Sigmoid colon (tissue), 7 donors: Measurements from ENCODE around the gene FAM120B. TPM values are rescaled to one million over a fixed set of nuclear protein-coding genes. Genes with fewer than 3 reads are reported as not detected.

ENCODE experiments used
- DNase-seq: peaks from one replicate; pipeline ENCODE4 v3.0.0-alpha.2; 2019
- H3K27ac ChIP-seq, 4 donors: fragments of 200-600 bp; sonication (generic); one replicate each; pipeline ENCODE4 v1.5.1; 2016 to 2019; ENCODE audit warnings: mild to moderate bottlenecking in 1 of 4
- H3K27me3 ChIP-seq, 3 donors: fragments of 200-600 bp; sonication (generic); one replicate each; pipeline ENCODE4 v1.5.1; 2019; ENCODE audit warnings: mild to moderate bottlenecking in 1 of 3
- H3K36me3 ChIP-seq, 4 donors: fragments of 200-600 bp; sonication (generic); one replicate each; pipeline ENCODE4 v1.5.1; 2016 to 2019
- H3K4me1 ChIP-seq, 4 donors: fragments of 200-600 bp; sonication (generic); one replicate each; pipeline ENCODE4 v1.5.1; 2017 to 2019
- H3K4me3 ChIP-seq, 4 donors: fragments of 200-600 bp; sonication (generic); one replicate each; pipeline ENCODE4 v1.5.1; 2017 to 2019; ENCODE audit warnings: mild to moderate bottlenecking in 2 of 4, moderate library complexity in 1 of 4
- H3K9me3 ChIP-seq, 4 donors: fragments of 200-600 bp in 3 of 4; sonication (generic) in 3 of 4; one replicate each; pipeline versions ENCODE4 v1.5.1 to v1.6.1; 2013 to 2019
- EP300 ChIP-seq, 4 donors: sonication (generic); formaldehyde crosslinking; IDR thresholded peaks; one replicate each; pipeline ENCODE4 v1.6.1; 2017; ENCODE audit warnings: antibody characterized with exemption in 4 of 4
- POLR2A ChIP-seq, 2 donors: fragments of 450-650 bp; IDR thresholded peaks; one replicate each; pipeline ENCODE4 v1.6.1; 2016; ENCODE audit warnings: antibody characterized with exemption in 2 of 2, mild to moderate bottlenecking in 2 of 2, moderate library complexity in 2 of 2
- POLR2AphosphoS5 ChIP-seq, 4 donors: sonication (generic); formaldehyde crosslinking; IDR thresholded peaks; one replicate each; pipeline ENCODE4 v1.6.1; 2017; ENCODE audit warnings: antibody characterized with exemption in 4 of 4
- WGBS, 2 donors: extraction: QIAGEN DNeasy Blood & Tissue Kit; methylation state at CpG; one replicate each; pipeline ENCODE4 v1.1.7; 2013; 5-methylcytosine and 5-hydroxymethylcytosine counted together
- intact Hi-C: fragments of 100-400 bp; cut with DNase I; formaldehyde crosslinking; loops from one replicate; pipeline ENCODE4 v1.15.1; 2023
- polyA plus RNA-seq, 3 donors: library from polyadenylated mRNA; stranded (reverse); fragments of 200-250 nt; gene quantifications; one replicate each; pipeline ENCODE4 v1.2.3, GENCODE V29; 2013
- total RNA-seq, 4 donors: library from RNA; depleted of rRNA; stranded (reverse); fragments of >200 nt; gene quantifications; one replicate each; pipeline ENCODE4 v1.1.0, GENCODE V29; 2016
- TF ChIP-seq, protein P1 (sequence below), 4 experiments: fragments of 450-650 bp in 3 of 4; fragments of 200-600 bp in 1 of 4; IDR thresholded peaks; one replicate each; pipeline ENCODE4 v1.5.1; 2016 to 2019; ENCODE audit warnings: antibody characterized with exemption in 4 of 4, mild to moderate bottlenecking in 3 of 4, moderate library complexity in 2 of 4
- donor health status: healthy with polysubstance abuse.
- donor health status: Bipolar disorder and iron deficiency.
- donor health status: healthy.

The FAM120B gene
- total and polyA plus RNA-seq, 7 donors = 5.5 to 55.0 (median 29.6) TPM

DNA sequence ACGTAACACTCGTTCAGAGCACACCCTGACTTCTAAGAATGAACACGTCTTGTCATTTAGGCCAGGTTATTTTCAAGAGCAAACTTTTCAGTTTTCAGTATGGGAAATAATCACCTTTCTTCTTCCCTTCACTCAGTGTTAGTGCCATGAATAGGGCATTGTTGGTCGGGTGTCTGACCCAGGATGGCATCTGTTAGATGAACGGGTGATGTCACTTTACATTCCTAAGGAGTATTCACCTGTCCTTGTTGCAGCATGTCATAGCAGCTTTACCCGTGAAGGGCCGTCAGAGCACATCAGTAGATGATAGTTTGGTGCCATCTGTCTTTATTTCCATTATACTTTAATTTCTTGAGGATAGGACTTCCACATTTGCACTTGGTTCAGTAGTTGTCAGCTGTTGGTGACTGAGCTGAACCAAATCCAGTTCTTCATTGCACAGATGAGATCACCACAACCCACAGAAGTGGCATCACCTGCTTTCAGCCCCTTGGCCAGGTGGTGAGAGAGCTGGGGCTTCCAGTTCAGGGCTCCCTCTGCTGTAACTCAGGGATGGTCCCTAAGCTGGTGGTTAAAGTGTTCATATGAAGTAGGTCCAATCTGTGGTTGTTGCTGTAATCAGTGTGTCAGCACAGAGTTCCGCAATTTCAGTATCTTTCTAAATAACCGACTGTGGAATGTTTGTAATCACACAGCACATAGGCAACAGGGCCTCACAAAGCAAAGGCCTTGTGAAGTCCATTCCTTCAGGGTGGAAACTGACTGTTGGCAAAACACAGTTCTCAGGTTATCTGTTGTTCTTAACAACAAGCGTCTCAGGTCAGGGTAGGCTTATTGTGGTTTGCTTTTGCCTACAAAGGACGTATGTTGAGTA is 68.2 kb downstream of the FAM120B start:
- intact Hi-C loops = no loop called here
- DNase-seq = no peak
- Histone ChIP-seq H3K9me3 (no peaks in the 10 kb centered on the region), H3K27me3 (no peaks in the 10 kb centered on the region), H3K27ac (no peak overlapping the region), H3K4me1 (no peaks in the 10 kb centered on the region), H3K4me3 (no peak overlapping the region), H3K36me3 (peaks cover 0 to 40% (median 2%) of the 10 kb centered on the region in 4 donors)
- TF ChIP-seq EP300 (IDR thresholded peaks at IDR 0.05) (no peak), POLR2A (IDR thresholded peaks at IDR 0.05) (no peak), POLR2AphosphoS5 (IDR thresholded peaks at IDR 0.05) (no peak)
- TF ChIP-seq, protein P1, sequence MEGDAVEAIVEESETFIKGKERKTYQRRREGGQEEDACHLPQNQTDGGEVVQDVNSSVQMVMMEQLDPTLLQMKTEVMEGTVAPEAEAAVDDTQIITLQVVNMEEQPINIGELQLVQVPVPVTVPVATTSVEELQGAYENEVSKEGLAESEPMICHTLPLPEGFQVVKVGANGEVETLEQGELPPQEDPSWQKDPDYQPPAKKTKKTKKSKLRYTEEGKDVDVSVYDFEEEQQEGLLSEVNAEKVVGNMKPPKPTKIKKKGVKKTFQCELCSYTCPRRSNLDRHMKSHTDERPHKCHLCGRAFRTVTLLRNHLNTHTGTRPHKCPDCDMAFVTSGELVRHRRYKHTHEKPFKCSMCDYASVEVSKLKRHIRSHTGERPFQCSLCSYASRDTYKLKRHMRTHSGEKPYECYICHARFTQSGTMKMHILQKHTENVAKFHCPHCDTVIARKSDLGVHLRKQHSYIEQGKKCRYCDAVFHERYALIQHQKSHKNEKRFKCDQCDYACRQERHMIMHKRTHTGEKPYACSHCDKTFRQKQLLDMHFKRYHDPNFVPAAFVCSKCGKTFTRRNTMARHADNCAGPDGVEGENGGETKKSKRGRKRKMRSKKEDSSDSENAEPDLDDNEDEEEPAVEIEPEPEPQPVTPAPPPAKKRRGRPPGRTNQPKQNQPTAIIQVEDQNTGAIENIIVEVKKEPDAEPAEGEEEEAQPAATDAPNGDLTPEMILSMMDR (IDR thresholded peaks at IDR 0.05) = no peak
- 91 to 95% methylated on average over 11 of the region's 11 CpGs for WGBS, 2 donors

DNA sequence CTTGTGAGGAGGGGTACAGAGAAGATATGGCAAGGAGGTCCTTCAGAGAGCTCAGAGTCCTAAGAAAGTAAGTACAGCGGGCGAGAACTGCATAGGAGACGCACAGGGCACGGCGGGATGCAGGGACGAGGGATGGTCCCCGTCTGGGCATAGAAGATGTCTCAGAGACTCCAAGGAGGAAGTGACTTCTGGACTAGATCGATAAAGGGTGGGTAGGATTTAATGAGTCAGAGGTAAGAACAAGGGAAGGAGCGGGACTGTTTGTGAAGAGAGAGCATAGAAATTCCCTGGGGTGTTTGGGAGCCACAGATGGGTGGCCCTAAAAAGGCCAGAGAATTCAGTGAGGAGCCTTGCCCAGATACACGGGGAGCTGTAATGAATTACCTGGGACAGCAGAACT is 69.1 kb downstream of the FAM120B start:
- Histone ChIP-seq H3K4me1 (no peaks in the 10 kb centered on the region), H3K36me3 (peaks cover 0 to 31% (median 0%) of the 10 kb centered on the region in 4 donors), H3K4me3 (no peak overlapping the region), H3K27ac (no peak overlapping the region), H3K9me3 (no peaks in the 10 kb centered on the region), H3K27me3 (no peaks in the 10 kb centered on the region)
- 87 to 93% methylated on average over 10 of the region's 10 CpGs for WGBS, 2 donors
- no peak for DNase-seq
- no peak for TF ChIP-seq POLR2AphosphoS5 (IDR thresholded peaks at IDR 0.05)
- TF ChIP-seq EP300 (IDR thresholded peaks at IDR 0.05) = no peak
- TF ChIP-seq, protein P1 (IDR thresholded peaks at IDR 0.05) = no peak
- intact Hi-C loops = no loop called here

DNA sequence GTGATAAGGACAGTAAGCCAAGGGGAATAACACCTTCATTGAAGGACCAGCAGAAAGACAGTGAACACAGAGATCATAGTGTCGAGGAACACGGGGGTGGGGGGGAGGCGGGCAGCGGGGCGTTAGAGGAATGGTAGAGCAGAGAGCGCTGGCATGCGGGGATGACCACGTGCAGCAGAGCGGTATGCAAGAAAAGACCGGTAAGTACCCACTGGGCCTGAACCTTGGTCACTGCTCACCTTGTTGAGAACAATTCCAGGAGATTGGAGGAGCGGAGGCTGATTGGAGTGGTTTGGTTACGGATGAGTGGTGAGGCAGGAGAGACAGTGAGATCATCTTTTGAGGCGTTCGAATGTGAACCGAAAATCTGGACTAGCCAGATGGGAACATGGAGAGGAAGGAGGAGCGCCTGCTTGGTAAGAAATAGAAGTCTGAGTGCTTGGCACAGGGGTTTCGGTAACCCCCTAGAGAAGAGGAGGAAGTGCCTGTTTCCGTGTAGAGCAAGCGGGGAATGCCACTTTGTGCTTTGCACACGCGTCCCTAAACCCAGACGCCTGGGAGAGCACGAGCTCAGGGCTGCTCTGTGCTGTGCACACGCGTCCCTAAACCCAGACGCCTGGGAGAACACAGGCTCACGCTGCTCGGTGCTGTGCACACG is 70.0 kb downstream of the FAM120B start:
- peaks cover 0 to 28% (median 0%) of the 10 kb centered on the region in 4 donors for H3K36me3 ChIP-seq
- no peak for TF ChIP-seq POLR2A (IDR thresholded peaks at IDR 0.05)
- TF ChIP-seq POLR2AphosphoS5 (IDR thresholded peaks at IDR 0.05) = no peak
- TF ChIP-seq EP300 (IDR thresholded peaks at IDR 0.05) = no peak
- TF ChIP-seq, protein P1 (IDR thresholded peaks at IDR 0.05) = no peak
- H3K4me1 ChIP-seq = no peaks in the 10 kb centered on the region
- intact Hi-C loops = no loop called here
- no peaks in the 10 kb centered on the region for H3K27me3 ChIP-seq
- no peaks in the 10 kb centered on the region for H3K9me3 ChIP-seq
- no peak overlapping the region for H3K27ac ChIP-seq
- no peak overlapping the region for H3K4me3 ChIP-seq
- no peak for DNase-seq
- WGBS, 2 donors = 85 to 95% methylated on average over 29 of the region's 29 CpGs

DNA sequence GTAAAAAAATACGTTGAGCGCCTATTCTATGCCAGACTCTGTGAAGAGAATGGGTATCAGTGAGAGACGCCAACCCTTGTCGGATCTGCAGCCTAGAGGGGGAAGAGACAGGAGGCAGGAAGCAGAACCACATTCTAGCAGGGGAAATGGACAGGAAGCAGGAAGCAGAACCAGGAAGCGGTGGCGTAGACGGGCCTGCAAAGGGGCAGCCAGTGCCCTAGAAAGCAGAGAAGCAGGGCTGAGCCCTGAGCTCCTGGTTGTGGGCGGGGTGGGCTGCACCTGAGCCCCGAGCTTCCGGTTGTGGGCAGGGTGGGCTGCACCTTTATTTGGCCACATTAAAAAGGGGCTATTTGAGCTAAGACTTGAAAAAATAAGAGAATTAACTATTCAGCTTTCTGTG is 71.9 kb downstream of the FAM120B start:
- Histone ChIP-seq H3K4me1 (no peaks in the 10 kb centered on the region), H3K36me3 (peaks cover 0 to 28% (median 0%) of the 10 kb centered on the region in 4 donors), H3K9me3 (no peaks in the 10 kb centered on the region), H3K27me3 (no peaks in the 10 kb centered on the region), H3K27ac (no peak overlapping the region), H3K4me3 (no peak overlapping the region)
- WGBS, 2 donors = 76 to 84% methylated on average over 10 of the region's 10 CpGs
- intact Hi-C loops = no loop called here
- DNase-seq = no peak
- TF ChIP-seq POLR2A (IDR thresholded peaks at IDR 0.05) (no peak), EP300 (IDR thresholded peaks at IDR 0.05) (no peak), POLR2AphosphoS5 (IDR thresholded peaks at IDR 0.05) (no peak)
- TF ChIP-seq, protein P1 (IDR thresholded peaks at IDR 0.05) = no peak
